SH-SY5Y (cell line): ENCODE data around the gene KIZ.

ENCODE experiments used
- GATA2 ChIP-seq: IDR thresholded peaks from 2 replicates; pipeline ENCODE4 v1.6.1; 2011; ENCODE audit warnings: mild to moderate bottlenecking, low read depth, low read length
- GATA3 ChIP-seq: IDR thresholded peaks from 2 replicates; pipeline ENCODE4 v1.6.1; 2011; ENCODE audit warnings: low read depth, mild to moderate bottlenecking, low read length, moderate library complexity

KIZ gene

DNA sequence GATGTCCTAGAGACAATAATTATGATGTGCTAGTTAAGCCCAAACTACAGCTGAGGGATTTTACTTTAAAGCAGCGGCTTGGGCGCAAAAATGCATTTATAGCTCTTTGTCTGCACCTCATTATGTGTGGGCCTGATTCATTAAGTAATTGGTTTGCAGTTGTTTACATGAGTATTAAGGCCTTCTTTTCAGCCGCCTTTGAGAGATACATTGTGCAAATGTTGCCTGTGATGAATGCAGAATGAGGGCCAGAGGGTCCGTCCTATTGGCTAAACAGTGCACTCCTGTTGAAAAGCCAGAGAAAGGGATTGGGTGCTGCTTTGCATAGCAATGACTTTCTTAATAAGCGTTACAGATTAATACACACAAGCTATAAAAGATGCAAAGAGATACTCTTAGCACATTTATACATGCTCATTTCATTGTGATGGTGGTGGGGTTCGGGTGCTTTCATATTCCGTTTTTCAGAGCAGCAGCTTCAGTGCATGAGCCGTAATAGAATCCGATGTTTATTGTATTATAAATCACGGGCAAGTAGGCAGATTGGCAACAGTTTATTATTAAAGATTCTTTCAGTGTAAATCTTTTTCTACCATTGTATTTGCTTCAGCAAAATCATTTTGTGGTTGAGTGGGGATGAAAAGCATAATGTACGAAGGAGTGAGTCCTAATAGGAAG lies 109.1 kb downstream of the KIZ start:
- no peak for TF ChIP-seq GATA2
- TF ChIP-seq GATA3 = no peak

DNA sequence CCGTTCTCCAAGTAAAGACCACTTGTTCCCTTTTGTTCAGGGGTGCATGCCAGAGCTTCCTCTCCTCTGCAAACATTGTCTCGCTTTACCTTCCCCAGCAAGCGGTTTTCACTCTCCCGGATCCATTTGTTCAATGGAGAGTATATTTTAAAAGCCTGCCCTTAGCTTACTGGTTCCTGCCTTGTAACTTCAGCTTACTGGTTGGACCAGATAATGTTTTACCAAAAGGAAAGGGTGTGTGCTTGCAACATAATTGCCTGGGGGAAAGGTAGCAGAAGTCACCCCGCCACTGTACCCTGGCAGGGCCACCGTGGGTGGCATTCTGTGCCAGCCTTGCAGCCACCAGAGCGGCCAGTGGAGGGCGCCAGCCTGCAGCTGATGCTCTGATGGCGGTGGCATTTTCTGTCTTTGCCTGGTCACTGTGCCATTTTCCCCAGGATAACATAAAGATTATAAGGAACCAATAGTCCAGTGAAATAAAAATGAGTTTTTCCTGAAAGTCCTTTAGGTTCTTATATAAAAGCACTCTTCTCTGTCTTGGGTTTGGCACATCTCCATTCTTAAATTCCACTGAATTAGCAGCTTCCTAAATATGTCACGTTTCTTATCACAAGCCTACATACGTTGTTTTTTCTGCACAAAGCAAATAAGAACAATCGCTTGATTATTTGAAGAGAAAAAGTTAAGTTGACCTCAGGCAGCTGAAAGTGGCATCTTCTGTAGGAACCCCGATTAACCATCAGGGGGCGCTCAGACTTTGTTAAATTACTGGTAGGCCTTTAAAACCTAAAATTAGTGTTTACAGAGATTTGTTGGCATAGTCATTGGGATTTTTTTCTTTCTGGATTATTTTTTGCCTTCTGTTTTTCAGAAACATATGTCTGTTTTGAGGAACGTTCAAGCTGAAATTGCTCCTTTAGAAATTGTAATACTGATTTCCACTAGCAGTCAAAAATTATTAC lies 109.9 kb downstream of the KIZ start:
- no peak for TF ChIP-seq GATA2
- no peak for TF ChIP-seq GATA3

DNA sequence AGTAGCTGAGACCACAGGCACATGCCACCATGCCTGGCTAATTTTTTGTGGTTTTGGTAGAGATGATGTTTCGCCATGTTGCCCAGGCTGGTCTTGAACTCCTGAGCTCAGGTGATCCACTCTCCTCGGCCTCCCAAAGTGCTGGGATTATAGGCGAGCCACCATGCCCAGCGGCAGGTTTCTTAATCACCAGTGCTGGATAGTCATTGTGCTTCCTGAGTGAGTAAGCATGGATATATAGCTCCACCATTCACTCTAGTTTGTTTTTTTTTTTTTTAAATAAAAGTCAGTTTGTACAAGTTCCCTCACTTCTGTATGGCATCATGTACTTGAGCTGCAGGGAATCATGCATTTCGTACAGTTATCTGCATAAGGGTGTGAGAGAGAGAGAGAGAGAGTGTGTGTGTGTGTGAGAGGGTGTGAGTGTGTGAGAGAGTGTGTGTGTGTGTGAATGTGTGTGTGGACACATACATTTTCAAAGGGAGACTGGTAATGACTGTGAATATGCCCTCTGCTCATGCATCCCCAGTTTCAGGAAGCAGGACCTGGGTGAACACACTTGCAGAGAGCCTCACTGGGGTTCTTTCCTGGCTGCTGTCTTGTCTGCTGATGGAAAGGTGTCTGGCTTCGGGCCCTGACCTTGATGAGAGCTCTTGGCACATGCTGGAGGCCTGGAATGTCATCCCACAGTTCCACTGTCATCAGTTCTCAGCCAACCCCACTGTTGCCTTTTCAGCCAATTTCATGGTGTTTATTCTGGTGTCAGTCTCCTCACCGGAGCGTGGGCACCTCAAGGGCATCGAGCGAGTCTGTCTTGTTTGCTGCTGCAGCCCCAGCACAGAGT lies 112.3 kb downstream of the KIZ start:
- no peak for TF ChIP-seq GATA3
- TF ChIP-seq GATA2 = no peak

DNA sequence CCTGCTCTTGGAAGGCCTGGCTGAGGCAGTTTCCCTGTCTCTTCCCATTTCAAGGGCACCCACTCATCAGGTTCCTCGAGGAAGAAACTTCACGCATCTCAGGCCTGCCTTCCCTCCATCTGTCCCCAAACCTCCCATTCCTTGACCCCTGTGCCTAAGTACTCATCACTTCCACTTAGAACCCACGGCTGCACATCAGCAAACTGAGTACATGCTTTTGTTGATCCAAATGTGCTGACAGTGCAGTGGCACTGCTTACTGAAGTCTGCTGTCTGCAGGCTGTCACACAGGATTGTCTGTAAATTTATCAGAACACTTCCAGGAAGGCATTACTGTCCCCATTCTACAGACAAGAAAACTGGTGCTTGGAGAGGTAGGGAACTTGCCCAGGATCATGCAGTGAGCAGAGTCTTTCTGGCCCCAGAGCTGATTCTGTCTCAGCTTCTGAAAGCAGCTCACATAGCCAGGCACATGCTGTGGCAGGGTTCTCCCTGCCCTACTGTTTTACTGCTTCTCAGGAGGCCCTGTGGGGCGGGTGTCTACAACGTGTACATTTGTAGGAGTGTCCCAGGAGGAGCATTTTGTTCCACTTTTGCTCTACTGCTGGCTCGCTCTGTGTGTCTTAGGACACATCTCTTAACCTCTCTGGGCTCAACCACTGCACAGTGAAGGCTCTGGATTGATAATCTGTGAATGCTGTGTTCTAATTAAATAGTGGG lies 113.1 kb downstream of the KIZ start:
- TF ChIP-seq GATA3 = no peak
- TF ChIP-seq GATA2 = no peak

DNA sequence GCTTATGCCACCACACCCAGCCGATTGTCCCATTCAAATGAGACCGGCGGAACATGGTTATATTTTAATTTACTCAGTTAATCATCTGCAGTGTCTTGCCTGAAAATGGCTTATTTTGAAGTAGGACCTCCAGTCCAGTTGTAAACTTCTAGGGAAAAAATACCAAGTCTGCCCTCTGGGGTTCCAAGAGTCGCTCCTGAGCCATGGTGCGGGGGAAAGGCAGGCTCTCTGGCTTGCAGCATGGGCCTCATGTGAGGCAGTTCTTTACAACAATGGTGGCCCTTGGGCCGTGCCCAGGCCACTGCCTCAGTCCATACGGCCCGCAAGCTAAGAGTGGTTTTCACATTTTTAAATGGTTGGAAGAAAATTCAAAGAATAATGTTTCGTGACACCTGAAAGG lies 114.5 kb downstream of the KIZ start:
- no peak for TF ChIP-seq GATA2
- TF ChIP-seq GATA3 = no peak

DNA sequence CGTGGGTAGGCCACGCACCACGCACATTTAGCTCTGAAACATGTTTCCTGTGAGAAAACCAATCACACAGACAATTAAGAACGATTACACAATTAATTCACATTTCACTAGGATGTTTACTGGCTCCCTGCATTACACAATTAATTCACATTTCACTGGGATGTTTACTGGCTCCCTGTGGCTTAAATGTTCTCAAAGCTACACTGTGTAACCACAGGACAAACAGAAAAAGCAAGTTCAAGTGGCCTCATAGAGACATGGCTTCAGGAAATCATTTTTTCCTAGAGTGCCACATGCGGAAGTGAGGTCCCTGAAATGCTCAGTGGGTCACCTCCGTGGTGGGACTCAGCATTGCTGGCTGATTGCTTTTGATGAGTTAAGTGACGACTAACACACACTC lies 115.5 kb downstream of the KIZ start:
- TF ChIP-seq GATA3 (no peak), GATA2 (no peak)

DNA sequence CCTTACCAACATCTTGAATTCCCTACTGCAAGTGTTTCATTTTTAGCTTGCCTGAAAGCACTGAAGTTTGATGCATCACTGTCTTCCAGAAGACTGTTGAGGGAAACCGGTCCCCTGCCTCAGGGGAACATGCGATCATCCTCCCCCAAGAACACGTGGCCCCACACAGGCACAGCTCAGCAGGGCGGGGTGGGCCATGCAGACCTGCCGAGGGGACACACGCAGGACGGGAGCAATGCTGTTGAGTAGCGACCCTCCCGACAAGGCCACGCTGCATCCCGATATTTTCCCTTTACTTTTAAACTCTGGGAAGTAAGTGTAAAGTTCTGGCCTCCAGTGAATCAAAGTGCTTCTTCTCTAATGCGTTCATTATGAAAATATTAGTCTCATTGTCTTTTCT lies 117.9 kb downstream of the KIZ start:
- no peak for TF ChIP-seq GATA3
- TF ChIP-seq GATA2 = no peak

DNA sequence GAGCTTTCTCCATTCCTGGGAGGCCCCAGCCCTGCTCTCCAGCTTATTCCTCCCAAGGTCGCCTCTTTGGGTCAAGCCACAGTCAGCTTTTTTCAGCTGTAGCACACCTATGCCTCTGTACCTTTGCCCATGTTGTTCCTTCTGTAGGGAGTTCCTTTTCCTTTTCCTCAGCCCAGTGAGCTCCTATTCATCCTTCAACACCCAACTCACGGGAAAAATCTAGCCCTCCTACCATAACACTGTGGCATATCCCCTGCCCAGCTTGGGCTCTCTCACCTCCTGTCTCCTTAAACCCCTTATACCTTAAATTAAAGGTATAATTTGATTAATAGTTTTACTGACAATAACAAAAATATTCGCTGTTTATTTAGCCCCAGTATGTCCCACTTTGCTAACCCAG lies 118.9 kb downstream of the KIZ start:
- TF ChIP-seq GATA2 (no peak), GATA3 (no peak)

DNA sequence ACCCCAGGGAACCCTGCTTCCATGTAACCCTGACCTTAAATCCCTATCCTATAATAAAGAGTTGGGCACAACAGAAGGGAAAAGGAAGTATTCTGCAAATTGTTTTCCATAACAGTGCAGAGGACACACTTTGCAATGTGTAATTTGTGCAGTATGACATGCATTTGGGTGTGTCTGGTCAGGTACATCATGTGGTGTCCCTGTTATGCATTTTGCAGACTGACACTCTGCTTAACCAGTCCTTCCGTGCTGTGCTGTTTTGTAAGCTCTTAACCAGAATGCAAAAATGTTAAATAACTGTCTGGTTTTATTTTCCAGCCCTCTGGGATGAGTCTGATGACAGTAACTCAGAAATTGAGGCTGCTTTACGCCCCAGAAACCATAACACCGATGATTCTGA lies 120.3 kb downstream of the KIZ start:
- TF ChIP-seq GATA2 (no peak), GATA3 (no peak)

DNA sequence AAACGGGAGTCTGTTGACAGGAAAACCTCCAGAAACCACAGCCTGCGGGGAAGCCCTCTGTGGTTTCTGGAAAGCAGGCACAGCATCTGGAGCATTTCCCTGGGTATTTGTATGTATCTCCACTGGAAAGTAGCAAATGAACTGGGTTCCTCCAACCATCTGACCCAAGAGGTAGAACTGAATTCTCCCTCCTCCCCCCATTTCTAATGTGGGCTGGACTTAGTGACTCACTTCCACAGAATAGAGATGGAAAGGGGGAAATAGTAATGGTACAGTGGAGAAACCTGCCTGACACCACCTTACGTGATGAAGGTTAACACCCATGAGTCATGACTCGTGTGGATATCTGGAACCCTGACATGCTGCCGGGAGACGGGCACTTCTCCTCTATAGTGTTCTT lies 125.4 kb downstream of the KIZ start:
- TF ChIP-seq GATA2 (no peak), GATA3 (no peak)

DNA sequence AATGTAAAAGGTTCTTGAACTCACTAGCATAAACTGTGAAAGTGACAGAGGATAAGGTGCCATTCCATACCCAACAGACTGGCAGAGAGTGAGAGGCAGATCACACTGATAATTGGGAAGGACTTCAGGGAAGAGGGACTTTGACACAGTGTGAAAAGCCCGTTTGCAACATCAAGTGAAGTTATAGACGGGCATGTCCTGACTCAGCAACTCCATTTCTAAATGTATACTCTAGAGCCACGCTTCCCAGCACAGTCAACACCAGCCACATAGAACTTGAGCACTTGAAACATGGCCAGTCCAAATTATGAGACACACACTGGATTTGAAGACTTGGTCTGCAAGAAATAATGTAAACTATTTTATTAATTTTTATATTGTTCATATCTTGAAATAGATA lies 131.3 kb downstream of the KIZ start:
- no peak for TF ChIP-seq GATA2
- no peak for TF ChIP-seq GATA3

DNA sequence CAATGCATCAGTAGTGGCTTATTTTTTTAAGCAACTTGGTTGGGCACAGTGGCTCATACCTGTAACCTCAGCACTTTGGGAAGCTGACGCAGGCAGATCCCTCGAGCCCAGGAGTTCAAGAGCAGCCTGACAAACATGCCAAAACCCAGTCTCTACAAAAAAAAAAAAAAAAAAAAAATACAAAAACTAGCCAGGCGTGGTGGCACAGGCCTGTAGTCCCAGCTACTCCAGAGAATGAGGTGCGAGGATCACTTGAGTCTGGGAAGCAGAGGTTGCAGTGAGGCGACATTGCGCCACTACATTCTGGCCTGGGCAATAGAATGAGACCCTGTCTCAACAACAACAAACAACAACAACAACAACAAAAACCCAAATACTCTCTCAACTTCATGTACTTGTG lies 132.5 kb downstream of the KIZ start:
- no peak for TF ChIP-seq GATA2
- no peak for TF ChIP-seq GATA3

DNA sequence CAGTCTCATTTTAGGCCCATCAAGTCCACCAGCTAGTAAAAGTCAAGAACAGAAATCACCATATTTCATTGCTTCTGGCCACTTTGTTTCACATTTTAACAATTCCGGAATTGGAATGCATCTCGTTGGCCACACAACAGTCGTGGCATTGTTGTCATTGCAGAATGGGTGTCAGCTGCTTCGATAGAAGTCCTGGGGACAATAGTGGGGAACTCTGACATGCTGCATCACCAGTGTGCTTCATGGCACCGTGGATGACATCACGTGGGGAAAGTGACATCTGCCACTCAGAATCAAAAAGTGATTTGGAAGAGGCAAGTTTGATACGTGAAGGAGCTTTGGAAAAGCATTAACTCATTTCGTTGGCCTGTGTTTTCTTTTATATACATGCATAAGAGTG lies 133.5 kb downstream of the KIZ start:
- TF ChIP-seq GATA3 (no peak), GATA2 (no peak)

DNA sequence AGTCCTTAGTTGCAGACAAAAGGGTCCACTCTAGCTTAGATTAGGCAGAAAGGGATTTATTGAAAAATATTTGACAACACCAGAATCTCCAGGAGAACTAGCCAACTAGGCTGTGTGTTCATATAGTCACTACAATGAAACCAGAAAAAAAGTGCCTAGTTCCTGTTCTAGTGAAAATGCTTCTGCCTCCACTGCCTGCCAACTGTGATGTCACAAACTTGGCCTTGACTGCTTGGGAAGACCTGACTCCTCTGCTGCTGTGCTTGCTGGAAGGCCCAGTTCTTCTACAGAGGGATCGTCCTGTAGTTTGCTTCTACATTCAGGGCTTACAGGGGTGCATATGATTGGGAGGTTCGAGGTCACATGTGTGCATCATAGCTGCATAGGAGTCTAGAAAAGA lies 136.9 kb downstream of the KIZ start:
- TF ChIP-seq GATA3 = no peak
